ENCODE results near the gene STK33. TPM values are rescaled to one million over a fixed set of nuclear protein-coding genes. Genes with fewer than 3 reads are reported as not detected.

STK33 gene
- total and polyA plus RNA-seq, 2 donors (not counting 3 experiments of a cell fraction or from before 2014, with no cell fraction given) = 0.63 to 3.4 TPM

GRCh38 chr11:8403310-8403709 is 190.7 kb downstream of the STK33 start:
- Histone ChIP-seq H3K36me3 (ENCODE audit: control insufficient read depth in 2 of 2, extremely low read depth in 1 of 2, insufficient read depth in 2 of 2, low read length in 2 of 2) (no peaks in the 10 kb centered on the region), H2AFZ (ENCODE audit: low read depth, low read length) (no peak overlapping the region), H3K4me1 (ENCODE audit: control insufficient read depth, extremely low read depth, insufficient read depth, low read length) (no peaks in the 10 kb centered on the region), H3K79me2 (ENCODE audit: control insufficient read depth, insufficient read depth, low read length) (no peaks in the 10 kb centered on the region), H3K4me2 (ENCODE audit: insufficient read depth, low read length) (no peak overlapping the region), H3K27ac (ENCODE audit: insufficient read depth, low read depth, low read length) (no peak overlapping the region), H3K9me1 (replicated peaks; ENCODE audit: control insufficient read depth, extremely low read depth, insufficient read depth, low read length) (no peaks in the 10 kb centered on the region), H3K9me3 (replicated peaks; ENCODE audit: control insufficient read depth, insufficient read depth, low read length) (no peaks in the 10 kb centered on the region), H3K4me3 (replicated peaks in 1 of 3; ENCODE audit: insufficient read depth in 1 of 3, low read depth in 1 of 3, low read length in 3 of 3) (no peak overlapping the region), H3K9ac (replicated peaks; ENCODE audit: extremely low read depth, insufficient read depth, low read length) (no peak overlapping the region), H4K20me1 (replicated peaks; ENCODE audit: control insufficient read depth, extremely low read depth, insufficient read depth, low read length) (no peaks in the 10 kb centered on the region), H3K27me3 (ENCODE audit: control insufficient read depth in 2 of 2, insufficient read depth in 2 of 2, low read length in 2 of 2) (no peaks in the 10 kb centered on the region)
- TF ChIP-seq JUN (IDR thresholded peaks at IDR 0.05; ENCODE audit: borderline replicate concordance, insufficient read depth, insufficient read length, low read depth) = no peak
- no peak for TF ChIP-seq GATA2 (IDR thresholded peaks at IDR 0.05; ENCODE audit: insufficient read depth, insufficient read length, low read depth, low read length)
- no peak for TF ChIP-seq EZH2 (IDR thresholded peaks at IDR 0.05; ENCODE audit: borderline replicate concordance, low read depth, low read length, severe bottlenecking)
- TF ChIP-seq FOS (IDR thresholded peaks at IDR 0.05; ENCODE audit: borderline replicate concordance, insufficient read depth, low read length) = no peak
- TF ChIP-seq MYC (IDR thresholded peaks at IDR 0.05; ENCODE audit: low read depth, low read length) = no peak
- no TSS peak for BruUV-seq (replicated peaks)
- DNase-seq (ENCODE audit: low read depth, low spot score) (peak; percentile 17), FAIRE-seq (no peak)
- intact Hi-C loops (cut with micrococcal nuclease) (no loop called here), dilution Hi-C loops (cut with MboI; ENCODE audit: extremely low pct_ligation_motif_present, low sequenced_read_pairs) (no loop called here)
- CTCF ChIA-PET = interaction anchor here (0.7 kb wide), 1 partner anchor 16 kb away, joined by 3 read pairs; no protein-coding TSS in a partner anchor
- POLR2A ChIA-PET = no interaction called here

- Histone ChIP-seq H2AFZ (ENCODE audit: low read depth, low read length) (no peak overlapping the region), H4K20me1 (replicated peaks; ENCODE audit: control insufficient read depth, extremely low read depth, insufficient read depth, low read length) (no peaks in the 10 kb centered on the region), H3K4me1 (ENCODE audit: control insufficient read depth, extremely low read depth, insufficient read depth, low read length) (no peaks in the 10 kb centered on the region), H3K4me3 (replicated peaks in 1 of 3; ENCODE audit: insufficient read depth in 1 of 3, low read depth in 1 of 3, low read length in 3 of 3) (no peak overlapping the region), H3K4me2 (ENCODE audit: insufficient read depth, low read length) (no peak overlapping the region), H3K36me3 (ENCODE audit: control insufficient read depth in 2 of 2, extremely low read depth in 1 of 2, insufficient read depth in 2 of 2, low read length in 2 of 2) (no peaks in the 10 kb centered on the region), H3K9me3 (replicated peaks; ENCODE audit: control insufficient read depth, insufficient read depth, low read length) (no peaks in the 10 kb centered on the region), H3K9ac (replicated peaks; ENCODE audit: extremely low read depth, insufficient read depth, low read length) (no peak overlapping the region), H3K27me3 (ENCODE audit: control insufficient read depth in 2 of 2, insufficient read depth in 2 of 2, low read length in 2 of 2) (no peaks in the 10 kb centered on the region), H3K9me1 (replicated peaks; ENCODE audit: control insufficient read depth, extremely low read depth, insufficient read depth, low read length) (no peaks in the 10 kb centered on the region), H3K27ac (ENCODE audit: insufficient read depth, low read depth, low read length) (no peak overlapping the region), H3K79me2 (ENCODE audit: control insufficient read depth, insufficient read depth, low read length) (no peaks in the 10 kb centered on the region)
- TF ChIP-seq CTCF (IDR thresholded peaks at IDR 0.05; ENCODE audit: extremely low read depth in 1 of 2, insufficient read depth in 1 of 2, low read depth in 1 of 2, low read length in 2 of 2) (no peak), POLR2A (IDR thresholded peaks at IDR 0.05; ENCODE audit: low read depth, low read length) (no peak), MYC (IDR thresholded peaks at IDR 0.05; ENCODE audit: low read depth, low read length) (no peak), GATA2 (IDR thresholded peaks at IDR 0.05; ENCODE audit: insufficient read depth, insufficient read length, low read depth, low read length) (no peak), JUN (IDR thresholded peaks at IDR 0.05; ENCODE audit: borderline replicate concordance, insufficient read depth, insufficient read length, low read depth) (no peak), MAX (IDR thresholded peaks at IDR 0.05; ENCODE audit: insufficient read depth, insufficient read length) (no peak), EZH2 (IDR thresholded peaks at IDR 0.05; ENCODE audit: borderline replicate concordance, low read depth, low read length, severe bottlenecking) (no peak), FOS (IDR thresholded peaks at IDR 0.05; ENCODE audit: borderline replicate concordance, insufficient read depth, low read length) (no peak), POLR2AphosphoS5 (IDR thresholded peaks at IDR 0.05; ENCODE audit: insufficient read depth, low read depth, low read length) (no peak)
- CTCF ChIA-PET = no interaction called here
- POLR2A ChIA-PET = no interaction called here
- intact Hi-C loops (cut with micrococcal nuclease) (no loop called here), dilution Hi-C loops (cut with MboI; ENCODE audit: extremely low pct_ligation_motif_present, low sequenced_read_pairs) (no loop called here)
- DNase-seq (ENCODE audit: low read depth, low spot score) (no peak), FAIRE-seq (no peak)
- BruUV-seq (replicated peaks) = no TSS peak
Observed at GRCh38 chr11:8392886-8393285, 201.1 kb downstream of the STK33 start.
